ENCODE data around the gene ACBD3.
A peak's percentile ranks its signal among the peaks of the same experiment; 100 is the strongest.

The ACBD3 gene

DNA sequence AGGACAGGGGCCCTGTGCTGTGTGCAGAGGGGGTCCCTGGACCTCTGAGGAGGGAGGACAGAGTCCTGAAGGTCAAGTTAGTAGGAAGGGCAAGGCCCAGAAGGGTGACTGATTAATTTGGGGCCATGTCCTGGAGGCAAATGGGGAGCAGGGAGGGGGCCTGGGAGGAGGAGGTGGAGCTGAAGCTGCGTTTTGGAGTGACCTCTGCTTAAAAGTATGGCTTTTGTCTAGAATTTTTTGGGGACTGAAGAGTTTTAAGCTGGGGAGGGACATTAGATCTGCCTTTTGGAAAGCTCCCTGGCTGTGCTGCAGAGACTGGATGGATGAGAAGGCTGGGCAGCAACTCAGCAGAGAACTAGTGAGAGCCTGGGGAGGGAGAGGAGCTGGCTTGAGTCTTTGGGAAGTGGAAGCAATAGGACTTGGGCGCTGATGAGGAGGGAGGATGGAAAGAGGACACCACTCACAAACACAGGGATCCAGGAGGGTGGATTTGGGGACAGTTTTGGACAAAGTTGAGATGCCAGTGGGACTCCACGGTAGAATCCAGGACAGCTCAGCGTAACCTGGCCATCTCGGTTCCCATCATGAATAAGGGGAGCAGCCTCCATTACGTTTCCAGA, 52.9 kb downstream of the ACBD3 start:
- no peak for DNase-seq

DNA sequence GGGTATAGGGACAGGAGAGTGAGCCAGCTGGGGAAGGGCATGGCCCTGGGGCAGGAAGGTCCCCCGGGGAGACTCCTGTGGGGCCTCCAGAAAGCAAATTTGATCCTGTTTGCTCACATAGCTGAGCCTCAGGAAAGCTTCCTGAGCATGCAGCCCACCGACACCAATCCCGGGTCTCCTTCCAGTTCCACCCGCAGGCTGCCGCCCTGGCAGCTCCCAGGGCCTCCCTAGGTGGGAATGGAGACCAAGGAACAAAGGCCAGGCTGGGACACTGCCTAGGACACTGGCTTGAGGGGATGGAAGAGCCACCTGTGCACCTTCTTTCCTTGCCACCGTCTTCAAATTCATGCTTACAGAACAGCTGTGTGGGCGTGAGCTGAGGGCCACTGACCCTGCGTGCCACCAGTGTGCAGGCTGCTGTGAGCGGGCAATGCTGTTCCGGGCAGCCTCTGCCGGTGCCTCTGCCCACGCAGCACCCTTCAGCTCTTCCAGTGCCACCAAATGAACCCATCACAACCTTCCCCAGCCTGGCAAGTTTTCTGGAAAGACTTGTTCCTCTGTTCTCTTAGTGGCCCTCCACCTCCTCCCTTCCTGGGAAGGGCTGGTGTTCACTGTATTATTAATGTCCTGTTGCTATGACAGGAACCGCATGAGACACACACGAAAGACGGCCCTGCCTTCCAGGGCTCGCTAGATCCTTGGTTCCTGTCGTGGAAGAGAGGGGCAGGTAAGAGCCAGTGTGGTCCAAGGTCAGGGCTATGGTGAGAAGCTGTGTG, 53.6 kb downstream of the ACBD3 start:
- DNase-seq = no peak

DNA sequence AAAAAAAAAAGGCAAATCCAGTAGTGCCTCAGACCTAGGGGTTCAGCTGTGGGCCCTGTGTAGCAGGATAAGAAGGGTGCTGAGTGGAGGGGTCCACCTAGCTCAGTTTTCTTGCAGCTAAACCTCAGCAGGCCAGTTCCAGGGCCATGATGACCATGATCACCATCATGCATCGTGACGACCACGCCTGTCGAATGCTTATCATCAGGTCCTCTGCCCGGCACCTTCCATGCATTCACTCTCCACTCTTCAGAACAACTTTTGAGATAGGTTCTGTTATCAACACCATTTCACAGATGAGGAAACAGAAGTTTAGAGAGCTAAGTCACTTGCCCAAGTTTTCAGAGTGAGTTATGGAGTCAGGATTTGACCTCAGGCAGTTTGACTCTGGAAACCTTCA, 54.9 kb downstream of the ACBD3 start:
- DNase-seq = no peak

DNA sequence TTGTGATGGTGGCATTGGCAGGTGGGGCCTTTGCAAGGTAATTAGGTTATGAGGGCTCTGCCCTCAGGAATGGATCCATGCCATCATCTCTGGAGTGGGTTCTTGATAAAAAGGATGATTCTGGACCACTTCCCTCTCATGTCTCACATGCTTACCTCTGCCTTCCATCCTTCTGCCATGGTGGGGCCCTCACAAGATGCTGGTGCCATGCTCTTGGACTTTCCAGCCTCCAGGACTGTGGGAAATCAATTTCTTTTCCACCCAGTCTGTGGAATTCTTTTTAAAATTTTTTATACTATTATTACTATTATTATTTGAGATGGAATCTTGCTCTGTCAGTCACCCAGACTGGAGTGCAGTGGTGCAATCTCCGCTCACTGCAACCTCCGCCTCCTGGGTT, 57.3 kb downstream of the ACBD3 start:
- DNase-seq = no peak

DNA sequence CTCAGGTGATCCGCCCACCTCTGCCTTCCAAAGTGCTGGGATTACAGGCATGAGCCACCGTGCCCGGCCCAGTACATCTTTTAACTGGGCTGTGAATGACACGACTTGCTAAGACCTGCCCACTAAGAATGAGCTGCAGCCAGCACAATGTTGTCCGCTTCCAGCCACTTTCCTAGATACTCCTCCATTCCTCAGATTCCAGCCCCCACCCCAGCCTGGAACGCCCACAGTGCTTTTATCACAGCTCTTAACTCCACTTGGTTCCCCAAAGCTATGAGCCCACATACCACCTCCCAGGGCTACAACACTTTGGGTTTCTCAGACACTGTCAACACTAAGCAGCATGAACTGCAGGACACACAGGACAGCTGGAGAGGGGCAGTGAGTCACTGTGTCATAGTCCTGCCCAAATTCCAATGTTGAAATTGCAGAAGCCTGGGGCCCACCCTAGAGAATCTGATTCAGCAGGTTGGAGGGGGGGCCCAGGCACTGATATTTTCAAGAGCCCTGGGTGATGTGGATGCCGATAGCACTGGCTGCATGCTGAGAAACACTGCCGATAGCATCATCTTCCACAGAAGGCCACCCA, 58.0 kb downstream of the ACBD3 start:
- no peak for DNase-seq

DNA sequence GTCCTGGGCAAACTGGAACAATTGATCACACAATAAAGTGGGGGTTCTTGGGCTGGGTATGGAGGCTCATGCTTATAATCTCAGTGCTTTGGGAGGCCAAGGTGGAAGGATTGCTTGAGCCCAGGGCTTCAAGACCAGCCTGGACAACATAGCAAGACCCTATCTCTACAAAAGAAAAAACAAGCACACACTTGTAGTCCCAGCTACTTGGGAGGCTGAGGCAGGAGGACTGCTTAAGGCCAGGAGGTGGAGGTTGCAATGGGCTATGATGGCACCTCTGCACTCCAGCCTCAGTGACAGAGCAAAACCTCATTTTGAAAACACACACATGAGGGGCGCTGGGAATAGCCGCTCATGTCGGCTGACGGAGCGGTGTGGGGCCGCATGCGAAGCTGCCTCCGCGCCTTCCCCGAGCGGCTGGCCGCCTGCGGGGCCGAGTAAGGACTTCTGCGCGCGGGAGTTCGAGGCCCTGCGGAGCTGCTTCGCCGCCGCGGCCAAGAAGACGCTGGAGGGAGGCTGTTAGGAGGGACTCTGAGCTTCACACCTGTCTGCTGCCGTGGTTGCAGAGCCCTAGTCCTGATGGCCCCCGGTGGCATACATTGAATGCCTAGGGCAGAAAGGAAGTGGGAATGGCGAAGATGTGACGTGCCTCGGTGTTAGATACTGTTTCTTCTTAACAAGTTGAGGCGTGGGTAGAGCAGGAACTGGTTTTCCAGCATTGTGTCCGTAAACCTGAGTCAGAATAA, 59.5 kb downstream of the ACBD3 start:
- no peak for DNase-seq

DNA sequence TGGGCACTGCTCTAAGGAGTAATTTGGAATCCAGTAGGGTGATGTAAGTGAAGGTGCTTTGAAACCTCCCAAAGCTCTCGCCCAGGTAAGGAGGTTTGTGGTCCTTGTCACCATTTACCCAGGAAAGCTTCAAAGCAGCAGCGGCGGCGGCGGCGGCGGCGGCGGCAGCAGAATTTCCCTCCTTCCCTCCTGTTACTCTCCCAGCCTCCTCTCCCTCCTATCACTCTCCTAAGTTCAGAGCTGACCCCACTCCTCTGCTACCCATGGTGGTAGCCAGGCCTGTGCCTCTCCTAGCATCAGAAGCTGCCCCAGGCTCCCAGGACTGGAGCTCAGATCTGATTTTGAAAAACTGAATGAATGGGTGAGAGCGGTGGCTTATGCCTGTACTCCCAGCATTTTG, 60.7 kb downstream of the ACBD3 start:
- DNase-seq = no peak

DNA sequence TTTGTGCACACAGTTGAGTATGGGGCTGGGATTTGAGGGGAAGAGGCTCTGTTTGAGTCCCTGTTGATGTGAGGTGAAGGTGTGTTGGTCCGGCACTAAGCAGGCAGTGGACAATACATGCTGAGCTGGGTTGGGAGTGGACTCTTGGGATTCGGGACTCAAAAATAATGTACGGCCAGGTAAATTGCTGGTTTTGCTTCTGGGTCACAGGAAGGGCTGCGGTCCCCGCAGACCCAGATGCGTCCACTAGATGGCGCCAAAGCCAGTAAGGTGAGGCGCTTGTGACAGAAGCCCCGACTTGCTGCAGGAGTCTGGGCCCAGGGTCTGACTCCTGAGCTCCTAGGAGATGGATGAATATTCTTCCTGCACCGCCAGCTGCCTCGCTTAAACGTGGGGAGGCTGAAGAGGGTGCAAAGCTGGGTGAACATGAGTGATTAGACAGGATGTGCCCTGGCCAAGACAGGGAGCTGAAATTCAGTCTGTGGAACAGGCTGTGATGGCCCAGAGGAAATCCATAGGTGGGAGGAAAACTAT, 61.4 kb downstream of the ACBD3 start:
- DNase-seq = peak; percentile 53

DNA sequence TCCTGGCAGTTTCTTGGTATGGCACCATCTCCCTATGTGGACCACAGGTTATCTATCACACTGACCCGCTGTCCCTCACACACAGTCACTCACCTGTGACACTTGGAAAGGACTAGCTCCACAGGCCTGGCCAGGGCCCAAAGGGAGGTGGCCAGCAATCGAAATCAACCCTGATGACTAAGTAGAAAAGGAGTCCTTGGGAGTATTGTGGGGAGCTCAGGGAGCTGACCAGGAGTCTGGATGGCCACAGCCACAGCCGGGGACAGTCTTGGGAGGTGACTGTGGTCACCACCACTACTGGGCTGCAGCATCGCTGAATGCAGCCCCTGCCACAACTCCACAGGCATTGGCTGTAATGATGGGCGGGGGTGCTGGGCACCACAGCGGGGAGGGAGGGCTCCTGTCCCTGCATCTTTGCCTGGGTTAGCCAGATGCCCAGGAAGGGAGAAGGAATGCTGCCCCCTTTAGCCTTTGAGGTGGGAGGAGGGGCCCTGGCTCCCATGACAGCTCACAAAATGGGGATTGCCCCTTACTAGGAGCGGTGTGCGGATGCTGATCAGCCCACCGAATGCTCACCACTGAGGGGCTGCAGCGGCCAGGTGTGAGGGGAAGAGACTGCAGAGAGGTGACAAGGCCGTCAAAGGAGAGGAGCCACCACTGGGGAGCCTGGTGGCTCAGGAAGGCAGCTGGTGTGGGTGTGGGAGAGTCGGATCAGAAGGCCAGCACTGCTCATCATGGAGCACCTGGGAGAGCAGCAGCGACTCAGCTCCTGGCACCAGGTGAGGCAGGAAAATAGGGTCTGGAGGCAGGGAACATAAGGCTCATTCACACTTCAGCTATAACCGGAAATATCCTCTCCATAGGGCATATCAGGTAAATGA, 62.7 kb downstream of the ACBD3 start:
- no peak for DNase-seq

DNA sequence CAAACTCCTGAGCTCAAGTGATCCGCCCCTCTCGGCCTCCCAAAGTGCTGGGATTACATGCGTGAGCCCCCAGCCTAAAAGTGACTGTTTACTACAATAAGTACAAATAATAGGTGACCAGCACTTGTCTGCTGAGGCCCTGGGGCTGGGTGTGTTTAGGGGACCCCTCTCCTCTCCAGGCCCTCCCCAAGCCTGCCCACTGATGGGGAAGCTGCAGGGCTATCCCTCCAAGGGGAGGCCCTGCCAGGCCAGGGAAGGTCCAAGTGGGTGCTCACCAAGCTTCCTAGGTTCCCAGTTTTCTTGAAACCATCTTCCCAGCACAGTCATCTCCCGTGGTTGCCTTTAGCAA, 63.4 kb downstream of the ACBD3 start:
- no peak for DNase-seq

DNA sequence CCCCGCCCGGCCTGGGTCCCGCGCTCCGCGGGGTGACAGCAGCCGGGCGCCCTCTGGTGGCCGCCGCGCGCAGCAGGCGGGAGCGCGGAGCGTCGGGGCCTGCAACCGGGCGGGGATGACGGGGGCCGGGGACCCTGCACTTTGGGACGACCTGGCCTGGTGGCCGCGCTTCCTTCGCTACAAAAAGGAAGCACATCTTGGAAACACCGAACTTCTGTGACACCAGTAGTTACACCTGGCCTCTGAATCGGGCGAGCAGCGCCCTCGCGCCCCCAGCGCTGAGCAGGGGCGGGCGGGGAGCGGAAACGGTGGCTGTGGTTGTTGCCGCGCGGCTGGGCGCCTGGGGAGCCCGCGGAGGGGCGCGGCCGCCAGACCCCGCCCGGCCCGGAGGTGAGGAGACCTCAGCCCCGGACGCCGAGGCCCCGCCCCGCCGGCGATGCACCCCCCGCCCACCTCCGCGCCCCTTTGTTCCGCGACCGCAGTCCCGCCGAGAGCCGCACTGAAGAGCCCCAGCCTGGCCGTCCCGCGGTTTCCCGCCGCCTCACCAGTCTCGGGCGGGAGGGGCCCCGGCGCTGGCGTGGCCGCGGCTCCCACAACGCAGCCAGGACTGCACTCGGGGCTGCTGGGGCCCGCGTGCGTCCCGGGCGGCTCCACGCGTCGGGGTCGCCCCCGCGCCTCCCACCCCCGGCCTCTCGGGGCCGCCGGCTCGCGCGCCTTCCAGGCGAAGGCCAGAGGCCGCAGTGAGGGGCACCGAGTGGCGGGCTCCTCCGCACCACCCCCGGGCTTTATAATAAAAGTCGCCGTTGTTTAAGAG, 64.7 kb downstream of the ACBD3 start:
- peak; percentile 47 for DNase-seq

DNA sequence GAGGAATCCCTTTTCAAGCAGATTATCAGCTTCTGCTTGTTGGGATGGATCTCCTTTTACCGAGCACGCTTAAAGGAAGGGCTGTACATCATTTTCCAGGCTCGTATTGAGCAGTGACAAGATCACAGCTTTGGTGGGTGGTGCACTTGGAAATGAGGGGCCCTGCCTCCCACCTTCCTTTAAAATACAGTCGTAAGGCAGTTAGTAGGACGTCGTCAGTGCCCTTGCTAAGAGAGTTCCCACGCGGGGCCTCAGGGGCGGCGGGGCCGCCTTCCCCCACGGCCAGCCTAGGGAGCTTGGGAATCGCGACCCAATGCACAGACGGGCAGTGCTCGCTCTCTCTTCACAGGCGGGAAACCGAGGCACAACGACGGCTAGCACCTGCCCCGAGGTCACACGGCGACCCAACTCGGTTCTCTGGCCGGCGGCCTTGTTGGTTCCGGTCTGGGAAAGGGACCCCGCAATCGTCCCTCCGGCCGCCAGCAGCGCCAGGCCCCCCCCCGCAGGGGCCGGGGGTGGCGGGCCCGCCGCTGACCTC, 65.4 kb downstream of the ACBD3 start:
- no peak for DNase-seq

DNA sequence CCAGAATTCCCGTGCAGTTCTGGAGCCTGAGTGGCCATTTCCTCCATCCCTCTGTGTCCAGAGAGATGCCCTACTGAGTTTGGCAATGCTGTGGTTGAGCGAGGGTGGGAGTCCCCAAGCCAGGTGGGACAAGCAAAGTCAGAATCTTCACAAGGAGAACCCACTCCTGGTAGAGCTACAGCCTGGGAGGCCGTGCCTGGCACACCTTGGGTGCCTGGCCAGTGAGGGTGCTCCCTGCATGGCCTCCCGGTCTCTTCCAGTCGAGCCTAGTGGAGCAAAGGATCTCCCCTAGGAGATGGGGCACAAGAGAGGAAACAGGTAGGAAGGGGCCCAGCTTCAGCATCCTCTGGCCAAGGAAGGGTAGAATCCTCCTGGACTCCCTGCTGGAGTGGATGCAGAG, 66.1 kb downstream of the ACBD3 start:
- no peak for DNase-seq

DNA sequence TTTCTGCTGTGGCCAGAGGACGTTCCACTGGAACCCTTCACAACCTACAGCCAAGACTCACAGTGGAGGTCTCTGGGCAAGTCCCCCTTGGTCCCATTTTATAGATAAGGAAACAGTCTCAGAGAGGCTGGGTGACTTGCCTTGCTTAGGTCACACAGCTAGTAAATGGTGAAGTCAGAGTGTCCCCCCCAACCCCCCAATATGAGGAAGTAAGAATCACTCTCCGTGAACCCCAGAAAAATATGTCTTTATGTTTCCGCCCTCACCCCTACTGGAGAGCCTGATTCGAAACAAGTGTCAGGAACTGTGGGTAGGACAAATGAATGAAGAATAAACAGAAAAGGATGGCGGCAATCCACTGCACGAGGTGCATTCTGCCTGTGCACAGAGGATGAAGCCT, 67.4 kb downstream of the ACBD3 start:
- DNase-seq = no peak

DNA sequence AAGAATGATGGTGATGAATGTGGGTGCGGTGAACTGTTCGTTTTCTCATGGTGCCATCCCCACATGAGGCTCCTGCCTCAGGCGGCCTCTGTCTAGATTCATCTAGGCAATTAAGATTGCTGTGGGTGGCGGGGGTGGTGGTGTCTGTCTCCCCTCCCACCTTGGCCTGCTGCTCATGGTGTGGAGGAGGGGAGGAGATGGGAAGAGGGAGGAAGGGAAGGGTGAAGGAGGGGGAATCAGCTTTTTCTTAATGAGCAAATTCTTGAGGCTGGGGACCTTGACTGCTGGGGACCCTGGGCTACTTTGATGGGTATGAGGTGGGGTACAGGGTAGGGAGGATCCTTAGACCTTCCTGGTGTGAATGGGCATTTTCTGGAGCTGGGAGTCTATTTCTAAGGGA, 68.2 kb downstream of the ACBD3 start:
- DNase-seq = no peak

DNA sequence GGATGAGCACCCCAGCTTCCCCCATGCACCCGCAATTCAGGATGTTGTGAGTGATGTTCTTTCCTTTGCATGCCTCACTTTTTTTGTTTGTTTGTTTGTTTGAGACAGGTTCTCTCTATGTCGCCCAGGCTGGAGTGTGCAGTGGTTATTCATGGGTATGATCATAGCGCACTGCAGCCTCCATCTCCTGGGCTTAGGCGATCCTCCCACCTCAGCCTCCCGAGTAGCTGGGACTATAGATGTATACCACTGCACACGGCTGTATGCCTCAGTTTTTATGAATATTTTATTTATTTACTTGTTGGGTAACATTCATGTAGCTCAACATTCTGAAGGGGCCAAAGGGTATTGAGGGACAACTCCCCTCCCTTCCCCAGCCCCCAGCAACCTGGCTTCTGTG, 69.2 kb downstream of the ACBD3 start:
- no peak for DNase-seq

DNA sequence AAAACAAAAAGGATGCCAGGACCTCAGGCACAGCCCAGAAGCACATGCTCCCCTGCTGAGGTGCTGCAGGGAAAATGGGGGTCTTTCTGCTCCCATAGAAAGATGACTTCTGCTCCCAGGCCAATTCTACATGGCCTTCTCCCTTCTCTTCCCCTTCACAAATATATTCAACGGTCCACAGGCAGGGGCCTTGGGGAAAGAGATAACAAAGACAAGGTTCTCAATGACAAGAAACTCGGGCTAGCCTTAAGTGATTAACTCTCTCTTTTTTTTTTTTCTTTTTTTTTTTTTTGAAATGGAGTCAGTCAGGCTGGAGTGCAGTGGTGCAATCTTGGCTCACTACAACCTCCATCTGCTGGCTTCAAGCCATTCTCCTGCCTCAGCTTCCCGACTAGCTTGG, 69.9 kb downstream of the ACBD3 start:
- DNase-seq = no peak

DNA sequence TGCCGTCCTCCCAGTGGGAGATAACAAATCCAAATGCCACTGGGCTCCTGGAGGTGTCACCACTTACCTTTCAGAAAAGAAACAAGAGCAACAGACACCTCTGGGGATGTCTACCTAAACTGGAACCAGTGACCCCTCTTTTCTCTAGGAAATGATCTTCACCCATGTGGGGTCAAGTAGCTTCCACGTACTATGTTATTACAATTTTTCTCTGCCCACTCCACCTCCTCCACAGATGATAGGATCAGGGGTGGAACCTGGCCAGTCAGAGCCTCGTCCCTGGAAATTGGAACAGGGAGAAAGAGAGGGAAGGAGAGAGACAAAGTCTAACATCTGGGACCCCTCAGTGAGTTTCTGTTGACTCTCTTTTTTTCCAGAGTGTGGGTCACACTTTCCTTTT, 73.9 kb downstream of the ACBD3 start:
- DNase-seq = no peak

DNA sequence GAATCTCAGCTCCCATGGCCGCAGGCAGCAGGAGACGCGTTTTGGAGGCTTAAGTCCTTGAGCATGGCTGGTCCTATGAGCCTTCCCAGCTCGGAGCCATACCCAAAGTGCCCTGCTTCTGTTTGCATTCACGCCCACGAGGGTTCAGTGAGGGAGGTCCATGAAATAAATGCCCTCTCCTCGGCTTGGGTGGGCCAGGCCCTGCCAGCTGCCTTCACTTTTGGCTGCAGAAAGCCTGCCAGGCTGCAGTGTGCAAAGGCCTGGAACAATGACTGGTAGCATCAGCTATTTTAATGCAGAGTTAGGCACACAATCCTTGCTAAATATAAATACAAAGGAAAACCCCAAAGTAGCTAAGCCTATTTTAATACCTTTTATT, 74.7 kb downstream of the ACBD3 start:
- DNase-seq = no peak

DNA sequence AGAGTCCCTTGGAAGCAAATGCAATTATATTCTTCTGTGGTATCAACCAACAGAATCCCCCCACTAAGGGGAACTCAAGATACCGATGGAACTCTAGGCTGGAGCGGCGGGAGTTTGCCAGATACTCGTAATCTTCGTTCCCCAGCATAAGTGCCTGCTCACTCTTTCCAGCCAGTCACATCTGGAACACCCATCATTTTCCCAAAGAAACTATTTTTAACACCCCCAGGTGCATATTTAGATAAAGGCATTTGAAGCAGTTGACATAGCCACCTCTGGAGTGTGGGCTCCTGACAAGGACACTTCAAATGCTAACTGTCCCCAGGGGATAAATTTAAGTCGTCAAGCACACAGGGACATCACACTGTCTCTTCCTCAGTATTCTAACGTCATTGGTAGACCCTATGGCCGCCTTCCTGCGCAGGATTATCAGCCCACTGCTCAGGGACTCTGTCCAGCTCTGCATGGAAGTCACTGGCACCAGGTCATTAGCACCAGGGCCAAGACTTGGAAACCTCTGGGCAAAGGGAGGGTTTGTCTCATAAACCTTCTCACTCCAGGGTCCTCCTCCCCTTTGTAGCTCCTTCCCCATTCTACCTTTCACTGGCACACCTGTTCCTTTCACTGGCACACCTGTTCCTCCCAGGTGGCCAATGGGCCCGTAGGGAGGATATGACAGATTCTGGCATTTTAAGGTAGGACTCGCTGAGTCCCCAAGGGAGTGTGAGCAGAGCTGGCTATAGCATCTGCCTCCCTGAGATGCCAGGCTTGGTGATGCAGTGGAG, 75.3 kb downstream of the ACBD3 start:
- DNase-seq = no peak
